NB4 (cell line): Measurements from ENCODE around the gene SAP25.

ENCODE experiments used
- CTCF ChIP-seq: IDR thresholded peaks from one replicate; pipeline ENCODE4 v1.5.1; 2012; ENCODE audit warnings: low read depth, low read length
- POLR2A ChIP-seq: IDR thresholded peaks from 2 replicates; pipeline ENCODE4 v1.6.1; 2011; ENCODE audit warnings: mild to moderate bottlenecking; ENCODE audit not compliant: insufficient read length; ENCODE audit errors: extremely low read depth

- TF ChIP-seq CTCF, result no peak
- peak; percentile 64 for TF ChIP-seq POLR2A
These were observed 9.7 kb upstream of the SAP25 start for GRCh38 chr7:100583132-100584053.
